Vagina (tissue), 2 donors: ENCODE results near the gene LIN9.

Source experiments
- POLR2A ChIP-seq, 2 donors: fragments of 450-650 bp; IDR thresholded peaks; one replicate each; pipeline ENCODE4 v1.6.1; 2017; ENCODE audit warnings: antibody characterized with exemption in 2 of 2, mild to moderate bottlenecking in 2 of 2, moderate library complexity in 2 of 2
- POLR2AphosphoS5 ChIP-seq, 2 donors: sonication (generic); formaldehyde crosslinking; IDR thresholded peaks; one replicate each; pipeline ENCODE4 v1.9.0; 2017; ENCODE audit warnings: antibody characterized with exemption in 2 of 2, mild to moderate bottlenecking in 2 of 2, low read depth in 1 of 2; ENCODE audit not compliant: insufficient read depth in 1 of 2
- TF ChIP-seq, protein P1 (sequence below), 3 experiments: fragments of 450-650 bp in 2 of 3; fragments of 200-600 bp in 1 of 3; sonication (generic) in 1 of 3; IDR thresholded peaks; one replicate each; pipeline ENCODE4 v1.5.1; 2017 to 2019; ENCODE audit warnings: antibody characterized with exemption in 3 of 3, mild to moderate bottlenecking in 2 of 3, moderate library complexity in 2 of 3

DNA sequence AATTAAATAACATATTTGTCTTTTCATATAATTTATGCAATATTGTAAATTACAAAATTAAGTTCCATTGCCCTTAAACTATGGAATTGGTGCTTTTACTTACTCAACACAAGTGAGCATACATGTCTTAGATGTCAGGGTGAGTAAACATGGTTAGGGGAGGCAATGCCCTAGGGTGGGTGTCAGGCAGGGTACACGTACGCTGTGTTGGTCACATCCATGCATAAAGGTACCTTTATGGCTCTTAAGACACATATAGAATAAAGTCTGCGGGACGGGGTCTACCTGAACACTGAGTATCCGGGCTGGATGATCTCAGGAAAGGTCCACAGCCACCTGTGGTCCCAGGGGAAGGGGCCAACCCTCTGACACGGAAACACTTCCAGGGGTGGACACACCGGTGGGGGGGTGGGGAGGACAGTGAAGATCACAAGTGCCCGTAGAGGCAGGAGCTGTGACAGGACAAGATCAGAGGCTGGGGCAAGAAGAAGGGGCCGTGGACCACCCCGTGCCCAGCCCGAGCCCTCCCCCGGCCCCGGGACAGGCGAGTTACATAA lies 720 bp downstream of the LIN9 start:
- TF ChIP-seq, protein P1, sequence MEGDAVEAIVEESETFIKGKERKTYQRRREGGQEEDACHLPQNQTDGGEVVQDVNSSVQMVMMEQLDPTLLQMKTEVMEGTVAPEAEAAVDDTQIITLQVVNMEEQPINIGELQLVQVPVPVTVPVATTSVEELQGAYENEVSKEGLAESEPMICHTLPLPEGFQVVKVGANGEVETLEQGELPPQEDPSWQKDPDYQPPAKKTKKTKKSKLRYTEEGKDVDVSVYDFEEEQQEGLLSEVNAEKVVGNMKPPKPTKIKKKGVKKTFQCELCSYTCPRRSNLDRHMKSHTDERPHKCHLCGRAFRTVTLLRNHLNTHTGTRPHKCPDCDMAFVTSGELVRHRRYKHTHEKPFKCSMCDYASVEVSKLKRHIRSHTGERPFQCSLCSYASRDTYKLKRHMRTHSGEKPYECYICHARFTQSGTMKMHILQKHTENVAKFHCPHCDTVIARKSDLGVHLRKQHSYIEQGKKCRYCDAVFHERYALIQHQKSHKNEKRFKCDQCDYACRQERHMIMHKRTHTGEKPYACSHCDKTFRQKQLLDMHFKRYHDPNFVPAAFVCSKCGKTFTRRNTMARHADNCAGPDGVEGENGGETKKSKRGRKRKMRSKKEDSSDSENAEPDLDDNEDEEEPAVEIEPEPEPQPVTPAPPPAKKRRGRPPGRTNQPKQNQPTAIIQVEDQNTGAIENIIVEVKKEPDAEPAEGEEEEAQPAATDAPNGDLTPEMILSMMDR (IDR thresholded peaks at IDR 0.05) = no peak
- TF ChIP-seq POLR2A (IDR thresholded peaks at IDR 0.05) (no peak), POLR2AphosphoS5 (IDR thresholded peaks at IDR 0.05; ENCODE audit: insufficient read depth in 1 of 2, low read depth in 1 of 2) (no peak)
